Astrocyte (in vitro differentiated cells and primary cell): ENCODE results near the gene URM1. TPM values are rescaled to one million over a fixed set of nuclear protein-coding genes. Genes with fewer than 3 reads are reported as not detected.
A peak's percentile ranks its signal among the peaks of the same experiment; 100 is the strongest.

Experiments
- DNase-seq: peaks from one replicate; pipeline ENCODE4 v3.0.0-alpha.2; 2010; ENCODE audit warnings: low read depth
- FAIRE-seq: peaks from 2 replicates; lab custom pipeline; 2011; peaks lifted over from hg19 to GRCh38; lab: Jason Lieb, UNC
- H2AFZ ChIP-seq: 2 replicates; pipeline ENCODE4 v1.6.0; 2012; ENCODE audit warnings: low read depth, low read length, inconsistent platforms
- H3K27ac ChIP-seq: 2 replicates; pipeline ENCODE4 v1.5.1; 2011; ENCODE audit warnings: low read depth, low read length, inconsistent platforms
- H3K27me3 ChIP-seq: 2 replicates; pipeline ENCODE4 v1.6.0; 2011; ENCODE audit warnings: low read length, inconsistent platforms; ENCODE audit not compliant: insufficient read depth
- H3K36me3 ChIP-seq: 2 replicates; pipeline ENCODE4 v1.5.1; 2011; ENCODE audit warnings: low read length, inconsistent platforms; ENCODE audit not compliant: insufficient read depth
- H3K4me1 ChIP-seq: 2 replicates; pipeline ENCODE4 v1.5.1; 2011; ENCODE audit warnings: low read length, inconsistent platforms; ENCODE audit not compliant: insufficient read depth
- H3K4me2 ChIP-seq: 2 replicates; pipeline ENCODE4 v1.6.0; 2012; ENCODE audit warnings: low read length, inconsistent platforms
- H3K4me3 ChIP-seq: 2 replicates; pipeline ENCODE4 v1.5.1; 2011; ENCODE audit warnings: low read depth, mild to moderate bottlenecking, low read length, inconsistent platforms; ENCODE audit not compliant: insufficient read depth
- H3K79me2 ChIP-seq: 2 replicates; pipeline ENCODE4 v1.6.0; 2012; ENCODE audit warnings: mild to moderate bottlenecking, low read length, inconsistent platforms; ENCODE audit not compliant: insufficient read depth
- H3K9ac ChIP-seq: 2 replicates; pipeline ENCODE4 v1.6.0; 2012; ENCODE audit warnings: mild to moderate bottlenecking, low read length, inconsistent platforms
- H3K9me3 ChIP-seq: 2 replicates; pipeline ENCODE4 v1.5.1; 2012; ENCODE audit warnings: low read depth, mild to moderate bottlenecking, low read length, inconsistent platforms; ENCODE audit not compliant: insufficient read depth
- H4K20me1 ChIP-seq: 2 replicates; pipeline ENCODE4 v1.6.0; 2012; ENCODE audit warnings: low read length, inconsistent platforms; ENCODE audit not compliant: insufficient read depth
- H3K27ac Mint-ChIP-seq: one replicate; pipeline ENCODE4 v1.8.0; 2021; ENCODE audit warnings: mild to moderate bottlenecking, mixed read lengths; ENCODE audit not compliant: unreplicated experiment
- H3K27me3 Mint-ChIP-seq: one replicate; pipeline ENCODE4 v1.8.0; 2021; ENCODE audit warnings: low read depth, mixed read lengths; ENCODE audit not compliant: unreplicated experiment
- H3K36me3 Mint-ChIP-seq: one replicate; pipeline ENCODE4 v1.8.0; 2021; ENCODE audit warnings: low read depth, mixed read lengths; ENCODE audit not compliant: unreplicated experiment
- H3K4me1 Mint-ChIP-seq: one replicate; pipeline ENCODE4 v1.8.0; 2021; ENCODE audit warnings: low read depth, mixed read lengths; ENCODE audit not compliant: unreplicated experiment
- H3K4me3 Mint-ChIP-seq: one replicate; pipeline ENCODE4 v1.8.0; 2021; ENCODE audit warnings: mild to moderate bottlenecking, moderate library complexity, mixed read lengths; ENCODE audit not compliant: unreplicated experiment
- H3K9me3 Mint-ChIP-seq: one replicate; pipeline ENCODE4 v1.8.0; 2021; ENCODE audit warnings: mild to moderate bottlenecking, mixed read lengths; ENCODE audit not compliant: unreplicated experiment
- EZH2 ChIP-seq: IDR thresholded peaks from 2 replicates; pipeline ENCODE4 v1.6.1; 2012; ENCODE audit warnings: mild to moderate bottlenecking, low read length, inconsistent platforms; ENCODE audit not compliant: insufficient read depth
- total RNA-seq: library from RNA; stranded (reverse); gene quantifications from 2 replicates; pipeline ENCODE4 v1.2.1, GENCODE V29; 2021
- TF ChIP-seq, protein P1 (sequence below): IDR thresholded peaks from 2 replicates; pipeline ENCODE4 v1.5.1; 2011; ENCODE audit warnings: low read depth, mild to moderate bottlenecking, inconsistent platforms, low read length, moderate library complexity; ENCODE audit not compliant: insufficient read depth

Gene URM1
- total RNA-seq, 1 donor from 2014 or later, result 50.7 TPM

DNA sequence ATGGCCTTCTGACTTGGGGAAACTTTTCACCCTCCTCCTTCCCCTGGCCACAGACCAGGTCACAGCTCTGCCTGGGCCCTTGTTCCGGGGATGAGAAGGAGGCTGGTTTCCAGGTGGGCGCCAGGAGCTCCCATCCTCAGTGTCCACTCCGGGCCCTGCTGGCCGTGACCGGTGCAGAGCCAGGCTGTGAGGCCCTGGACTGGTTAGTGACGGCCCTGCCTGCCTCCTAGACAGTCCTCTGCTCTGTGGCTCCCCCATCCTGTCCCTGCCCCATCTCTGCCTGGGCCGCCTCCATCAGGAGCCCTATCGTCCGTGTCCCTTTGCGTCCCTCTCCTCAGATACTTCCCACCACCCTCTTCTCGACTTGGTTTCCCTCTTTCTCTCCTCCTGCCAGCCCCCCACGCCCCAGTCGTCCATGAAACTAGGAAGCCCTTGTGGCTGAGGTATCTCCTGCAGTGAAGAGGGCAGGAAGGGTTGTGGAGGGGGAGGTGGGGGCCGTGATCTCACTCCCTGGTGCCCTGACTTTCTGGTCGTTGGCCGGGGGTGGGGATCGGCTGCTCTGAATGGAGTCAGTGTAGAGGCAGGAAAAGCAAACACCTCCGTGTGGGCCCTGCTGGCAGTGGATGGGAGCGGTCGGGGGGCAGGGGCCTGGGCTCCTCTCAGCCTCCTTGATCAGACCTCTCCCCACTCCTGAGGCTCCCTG, 34.1 kb downstream of the URM1 start:
- Histone ChIP-seq H3K9ac (no peak overlapping the region), H4K20me1 (no peaks in the 10 kb centered on the region), H3K36me3 (no peaks in the 10 kb centered on the region), H3K79me2 (no peaks in the 10 kb centered on the region), H3K4me1 (peaks cover 12% of the 10 kb centered on the region), H3K27me3 (no peaks in the 10 kb centered on the region), H3K4me2 (no peak overlapping the region), H2AFZ (peak overlapping the region; percentile 26), H3K4me3 (no peak overlapping the region), H3K9me3 (no peaks in the 10 kb centered on the region), H3K27ac (no peak overlapping the region)
- H3K4me3 Mint-ChIP-seq, result no peak overlapping the region
- TF ChIP-seq, protein P1, sequence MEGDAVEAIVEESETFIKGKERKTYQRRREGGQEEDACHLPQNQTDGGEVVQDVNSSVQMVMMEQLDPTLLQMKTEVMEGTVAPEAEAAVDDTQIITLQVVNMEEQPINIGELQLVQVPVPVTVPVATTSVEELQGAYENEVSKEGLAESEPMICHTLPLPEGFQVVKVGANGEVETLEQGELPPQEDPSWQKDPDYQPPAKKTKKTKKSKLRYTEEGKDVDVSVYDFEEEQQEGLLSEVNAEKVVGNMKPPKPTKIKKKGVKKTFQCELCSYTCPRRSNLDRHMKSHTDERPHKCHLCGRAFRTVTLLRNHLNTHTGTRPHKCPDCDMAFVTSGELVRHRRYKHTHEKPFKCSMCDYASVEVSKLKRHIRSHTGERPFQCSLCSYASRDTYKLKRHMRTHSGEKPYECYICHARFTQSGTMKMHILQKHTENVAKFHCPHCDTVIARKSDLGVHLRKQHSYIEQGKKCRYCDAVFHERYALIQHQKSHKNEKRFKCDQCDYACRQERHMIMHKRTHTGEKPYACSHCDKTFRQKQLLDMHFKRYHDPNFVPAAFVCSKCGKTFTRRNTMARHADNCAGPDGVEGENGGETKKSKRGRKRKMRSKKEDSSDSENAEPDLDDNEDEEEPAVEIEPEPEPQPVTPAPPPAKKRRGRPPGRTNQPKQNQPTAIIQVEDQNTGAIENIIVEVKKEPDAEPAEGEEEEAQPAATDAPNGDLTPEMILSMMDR, result no peak
- TF ChIP-seq EZH2, result no peak
- H3K27me3 Mint-ChIP-seq, result peaks cover 31% of the 10 kb centered on the region
- DNase-seq, result no peak
- H3K9me3 Mint-ChIP-seq, result no peaks in the 10 kb centered on the region
- no peaks in the 10 kb centered on the region for H3K36me3 Mint-ChIP-seq
- H3K27ac Mint-ChIP-seq, result peak overlapping the region; percentile 14
- FAIRE-seq, result no peak
- H3K4me1 Mint-ChIP-seq, result peaks cover 9% of the 10 kb centered on the region

GRCh38 chr9:128405780-128406171, 34.6 kb downstream of the URM1 start:
- no peak overlapping the region for H3K4me2 ChIP-seq

More at GRCh38 chr9:128405780-128406171, 34.6 kb downstream of the URM1 start:
- DNase-seq (no peak), FAIRE-seq (no peak)
- Histone ChIP-seq H3K4me1 (peaks cover 12% of the 10 kb centered on the region), H3K4me3 (no peak overlapping the region), H3K36me3 (no peaks in the 10 kb centered on the region), H3K27me3 (no peaks in the 10 kb centered on the region), H2AFZ (peak overlapping the region; percentile 26), H3K9me3 (no peaks in the 10 kb centered on the region), H3K9ac (no peak overlapping the region), H3K27ac (no peak overlapping the region), H3K79me2 (no peaks in the 10 kb centered on the region), H4K20me1 (no peaks in the 10 kb centered on the region)
- no peak overlapping the region for H3K4me3 Mint-ChIP-seq
- H3K4me1 Mint-ChIP-seq, result peaks cover 9% of the 10 kb centered on the region
- peaks cover 29% of the 10 kb centered on the region for H3K27me3 Mint-ChIP-seq
- TF ChIP-seq, protein P1, result no peak
- no peak for TF ChIP-seq EZH2
- no peaks in the 10 kb centered on the region for H3K36me3 Mint-ChIP-seq
- H3K9me3 Mint-ChIP-seq, result no peaks in the 10 kb centered on the region
- H3K27ac Mint-ChIP-seq, result peak overlapping the region; percentile 14
